Stimulated activated naive CD4-positive, alpha-beta T cell treated with Interleukin-2 at 50 U/mL for 16 hours (primary cell): ENCODE data around the gene CEP164.

Source experiments
- DNase-seq: peaks from one replicate; lab custom pipeline; 2025; lab: John Stamatoyannopoulos, UW

The CEP164 gene

GRCh38 chr11:117327567-117328374, at the start of gene CEP164:
Gene CEP164 (plus strand): TSS chr11:117327854. CDS start chr11:117338587, 10,733 bp downstream.
- DNase-seq, result peak; percentile 97

GRCh38 chr11:117278347-117278746, 49.3 kb upstream of the CEP164 start:
- no peak for DNase-seq

- no peak for DNase-seq
These were observed 47.8 kb upstream of the CEP164 start for GRCh38 chr11:117279711-117280376.

GRCh38 chr11:117281159-117281558, 46.5 kb upstream of the CEP164 start:
- no peak for DNase-seq

- no peak for DNase-seq
These were observed 45.8 kb upstream of the CEP164 start for GRCh38 chr11:117281869-117282268.

GRCh38 chr11:117282956-117283355, 44.7 kb upstream of the CEP164 start:
- no peak for DNase-seq

GRCh38 chr11:117284053-117284452, 43.6 kb upstream of the CEP164 start:
- DNase-seq, result no peak

- DNase-seq, result no peak
These were observed 41.1 kb upstream of the CEP164 start for GRCh38 chr11:117286588-117286987.

GRCh38 chr11:117287668-117288067, 40.0 kb upstream of the CEP164 start:
- DNase-seq, result no peak

- no peak for DNase-seq
These were observed 37.9 kb upstream of the CEP164 start for GRCh38 chr11:117289795-117290194.

- no peak for DNase-seq
These were observed 36.8 kb upstream of the CEP164 start, which contains the start of gene BACE1-AS for GRCh38 chr11:117290809-117291396. Gene BACE1-AS (plus strand): TSS chr11:117291346.

GRCh38 chr11:117292616-117293015, 35.0 kb upstream of the CEP164 start:
- DNase-seq, result no peak

GRCh38 chr11:117295438-117296137, 32.1 kb upstream of the CEP164 start:
- DNase-seq, result no peak

GRCh38 chr11:117296881-117297280, 30.8 kb upstream of the CEP164 start:
- no peak for DNase-seq

- no peak for DNase-seq
These were observed 29.5 kb upstream of the CEP164 start for GRCh38 chr11:117298195-117298594.

- DNase-seq, result no peak
These were observed 28.0 kb upstream of the CEP164 start for GRCh38 chr11:117299351-117300282.

- no peak for DNase-seq
These were observed 27.4 kb upstream of the CEP164 start for GRCh38 chr11:117300283-117300663.

GRCh38 chr11:117300773-117301172, 26.9 kb upstream of the CEP164 start:
- DNase-seq, result no peak

GRCh38 chr11:117302228-117302627, 25.4 kb upstream of the CEP164 start:
- no peak for DNase-seq

- DNase-seq, result no peak
These were observed 24.6 kb upstream of the CEP164 start for GRCh38 chr11:117303101-117303500.

- no peak for DNase-seq
These were observed 23.9 kb upstream of the CEP164 start for GRCh38 chr11:117303646-117304315.
